ENCODE data around the gene SLC39A3.

GRCh38 chr19:2783781-2784145 is 43.9 kb upstream of the SLC39A3 start:
- TF ChIP-seq MAX (IDR thresholded peaks at IDR 0.05) (no peak), CTCF (IDR thresholded peaks at IDR 0.05; ENCODE audit: control extremely low read depth in 1 of 3, insufficient read depth in 1 of 3, low read depth in 1 of 3, low read length in 3 of 3) (no peak), HDAC2 (IDR thresholded peaks at IDR 0.05; ENCODE audit: borderline replicate concordance in 1 of 2, low read depth in 2 of 2, low read length in 2 of 2) (no peak), EP300 (IDR thresholded peaks at IDR 0.05; ENCODE audit: borderline replicate concordance in 1 of 2, low read depth in 2 of 2, low read length in 2 of 2) (no peak), POLR2A (IDR thresholded peaks at IDR 0.05; ENCODE audit: control extremely low read depth in 1 of 2, low read depth in 2 of 2, low read length in 2 of 2) (no peak), USF2 (IDR thresholded peaks at IDR 0.05; ENCODE audit: low read length) (no peak), KDM5A (IDR thresholded peaks at IDR 0.05; ENCODE audit: low read length) (no peak), FOSL1 (IDR thresholded peaks at IDR 0.05; ENCODE audit: insufficient read depth, low read depth, low read length) (no peak), MAFK (IDR thresholded peaks at IDR 0.05; ENCODE audit: low read depth, low read length) (no peak), CBX8 (IDR thresholded peaks at IDR 0.05; ENCODE audit: borderline replicate concordance, low read depth, low read length) (no peak), RNF2 (IDR thresholded peaks at IDR 0.05; ENCODE audit: borderline replicate concordance, low read depth, low read length, missing control alignments, poor library complexity, severe bottlenecking) (no peak), JUND (IDR thresholded peaks at IDR 0.05; ENCODE audit: low read length) (no peak), EZH2 (IDR thresholded peaks at IDR 0.05; ENCODE audit: low read depth, low read length, severe bottlenecking) (no peak), SRF (IDR thresholded peaks at IDR 0.05; ENCODE audit: low read depth, low read length) (no peak)

Measured in H1 (cell line).